ENCODE results near the gene RPRD2.
"Not testable (repeated sequence)": the region's sequence is repeated elsewhere in the genome, so short reads cannot be mapped to it uniquely, and the experiment has no call there.

The RPRD2 gene

DNA sequence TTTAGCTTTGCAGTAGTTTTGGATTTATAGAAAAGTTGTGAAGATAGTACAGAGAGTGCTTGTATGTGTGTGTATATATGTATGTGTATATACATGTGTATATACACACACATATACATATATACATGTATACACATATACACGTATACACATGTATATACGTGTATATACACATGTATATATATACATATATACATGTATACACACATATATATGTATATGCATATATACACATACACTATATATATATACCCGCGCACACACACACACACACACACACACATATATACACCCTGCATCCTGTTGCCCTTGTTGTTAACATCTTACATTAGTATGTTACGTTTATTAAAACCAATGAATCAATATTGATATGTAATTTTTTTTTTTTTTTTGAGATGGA is 24.3 kb downstream of the RPRD2 start:
- H3K36me3 ChIP-seq (ENCODE audit: control insufficient read depth in 4 of 4, insufficient read depth in 4 of 4, low read length in 3 of 4): peaks cover 0 to 2% (median 0%) of the 10 kb centered on the region in 4 experiments
- H3K4me1 ChIP-seq (ENCODE audit: control extremely low read depth in 1 of 4, control insufficient read depth in 4 of 4, insufficient read depth in 4 of 4, low read length in 3 of 4): peaks cover 0 to 5% (median 1%) of the 10 kb centered on the region in 4 experiments
- ChIA-PET POLR2A (interaction anchor here (0.6 kb wide), 1 partner anchor 16 kb away, joined by 3 read pairs; no protein-coding TSS in a partner anchor), CTCF (interaction anchor here (2.1 kb wide), 1 partner anchor 17 kb away, joined by 6 read pairs; no protein-coding TSS in a partner anchor)
- no peaks in the 10 kb centered on the region for H3K27me3 ChIP-seq (replicated peaks in 2 of 5; ENCODE audit: control insufficient read depth in 4 of 5, insufficient read depth in 5 of 5, low read length in 4 of 5)
- no peak overlapping the region for H3K4me3 ChIP-seq (ENCODE audit: control insufficient read depth in 1 of 7, extremely low read depth in 1 of 7, insufficient read depth in 4 of 7, low read depth in 2 of 7, low read length in 6 of 7)
- DNase-seq: no peak
- no CpG with 5 or more reads among the region's 5 CpGs for WGBS (ENCODE audit: insufficient coverage)
- no peak overlapping the region for H3K27ac ChIP-seq (ENCODE audit: insufficient read depth in 1 of 2, low read depth in 1 of 2, low read length in 2 of 2, poor library complexity in 1 of 2, severe bottlenecking in 2 of 2)
- no peaks in the 10 kb centered on the region for H3K9me3 ChIP-seq (ENCODE audit: control extremely low read depth in 1 of 5, control insufficient read depth in 4 of 5, insufficient read depth in 2 of 5, low read depth in 1 of 5, low read length in 4 of 5)

DNA sequence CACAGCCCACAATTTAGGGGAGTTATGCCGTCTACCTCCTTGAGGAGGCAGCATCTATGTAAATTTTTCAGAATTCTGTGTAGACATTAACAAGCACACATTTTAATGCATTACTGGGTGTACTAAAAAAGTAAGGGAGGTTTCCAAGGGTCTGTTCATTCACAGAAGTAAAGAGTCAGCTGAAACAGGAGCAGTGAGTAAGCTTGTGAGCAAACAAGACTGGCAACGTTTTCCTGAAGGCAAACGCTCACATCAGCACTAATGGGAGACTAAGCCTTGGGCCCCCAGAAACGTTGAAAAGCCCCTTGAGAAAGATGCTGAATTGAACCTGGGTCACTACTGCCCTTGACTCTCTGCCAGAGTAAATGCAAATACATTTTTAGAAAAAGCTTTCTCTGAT is 25.7 kb downstream of the RPRD2 start:
- ChIA-PET POLR2A (no interaction called here), CTCF (interaction anchor here (1.0 to 2.1 kb wide), 2 partner anchors 15 to 18 kb away, joined by 3 to 6 read pairs; no protein-coding TSS in a partner anchor)
- Histone ChIP-seq H3K36me3 (ENCODE audit: control insufficient read depth in 4 of 4, insufficient read depth in 4 of 4, low read length in 3 of 4) (peaks cover 0 to 4% (median 0%) of the 10 kb centered on the region in 4 experiments), H3K9me3 (ENCODE audit: control extremely low read depth in 1 of 5, control insufficient read depth in 4 of 5, insufficient read depth in 2 of 5, low read depth in 1 of 5, low read length in 4 of 5) (no peaks in the 10 kb centered on the region), H3K27me3 (replicated peaks in 2 of 5; ENCODE audit: control insufficient read depth in 4 of 5, insufficient read depth in 5 of 5, low read length in 4 of 5) (no peaks in the 10 kb centered on the region), H3K4me1 (ENCODE audit: control extremely low read depth in 1 of 4, control insufficient read depth in 4 of 4, insufficient read depth in 4 of 4, low read length in 3 of 4) (peaks cover 0 to 5% (median 1%) of the 10 kb centered on the region in 4 experiments), H3K4me3 (ENCODE audit: control insufficient read depth in 1 of 7, extremely low read depth in 1 of 7, insufficient read depth in 4 of 7, low read depth in 2 of 7, low read length in 6 of 7) (no peak overlapping the region), H3K27ac (ENCODE audit: insufficient read depth in 1 of 2, low read depth in 1 of 2, low read length in 2 of 2, poor library complexity in 1 of 2, severe bottlenecking in 2 of 2) (no peak overlapping the region)
- 96% methylated on average over 3 of the region's 4 CpGs for WGBS (ENCODE audit: insufficient coverage)
- no peak for DNase-seq

DNA sequence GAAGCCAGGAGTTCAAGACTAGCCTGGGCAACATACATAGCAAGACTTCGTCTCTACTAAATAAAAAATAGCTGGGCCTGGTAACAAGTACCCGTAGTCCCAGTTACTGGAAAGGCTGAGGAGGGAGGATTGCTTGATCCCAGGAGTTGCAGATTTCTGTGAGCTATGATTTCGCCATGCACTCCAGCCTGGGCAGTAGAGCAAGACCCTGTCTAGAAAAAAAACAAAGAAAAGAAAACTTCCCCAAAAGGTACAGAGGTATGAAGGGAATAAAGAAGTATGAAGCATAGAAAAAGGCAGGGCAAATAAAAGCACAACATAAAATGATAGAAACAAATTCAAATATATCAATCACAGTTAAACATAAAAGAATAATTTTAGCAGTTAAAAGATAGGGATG is 28.7 kb downstream of the RPRD2 start:
- Histone ChIP-seq H3K27me3 (replicated peaks in 2 of 5; ENCODE audit: control insufficient read depth in 4 of 5, insufficient read depth in 5 of 5, low read length in 4 of 5) (no peaks in the 10 kb centered on the region), H3K9me3 (ENCODE audit: control extremely low read depth in 1 of 5, control insufficient read depth in 4 of 5, insufficient read depth in 2 of 5, low read depth in 1 of 5, low read length in 4 of 5) (no peaks in the 10 kb centered on the region), H3K36me3 (ENCODE audit: control insufficient read depth in 4 of 4, insufficient read depth in 4 of 4, low read length in 3 of 4) (peaks cover 0 to 4% (median 0%) of the 10 kb centered on the region in 4 experiments), H3K27ac (ENCODE audit: insufficient read depth in 1 of 2, low read depth in 1 of 2, low read length in 2 of 2, poor library complexity in 1 of 2, severe bottlenecking in 2 of 2) (no peak overlapping the region), H3K4me3 (ENCODE audit: control insufficient read depth in 1 of 7, extremely low read depth in 1 of 7, insufficient read depth in 4 of 7, low read depth in 2 of 7, low read length in 6 of 7) (no peak overlapping the region), H3K4me1 (ENCODE audit: control extremely low read depth in 1 of 4, control insufficient read depth in 4 of 4, insufficient read depth in 4 of 4, low read length in 3 of 4) (no peaks in the 10 kb centered on the region)
- CTCF ChIA-PET: interaction anchor here (0.6 to 1.2 kb wide), 3 partner anchors 23 to 47 kb away, joined by 3 to 4 read pairs (median 3); no protein-coding TSS in a partner anchor
- 100% methylated on average over 1 of the region's 3 CpGs for WGBS (ENCODE audit: insufficient coverage)
- POLR2A ChIA-PET: interaction anchor here (0.5 kb wide), 1 partner anchor 29 kb away, joined by 4 read pairs; no protein-coding TSS in a partner anchor
- no peak for DNase-seq

DNA sequence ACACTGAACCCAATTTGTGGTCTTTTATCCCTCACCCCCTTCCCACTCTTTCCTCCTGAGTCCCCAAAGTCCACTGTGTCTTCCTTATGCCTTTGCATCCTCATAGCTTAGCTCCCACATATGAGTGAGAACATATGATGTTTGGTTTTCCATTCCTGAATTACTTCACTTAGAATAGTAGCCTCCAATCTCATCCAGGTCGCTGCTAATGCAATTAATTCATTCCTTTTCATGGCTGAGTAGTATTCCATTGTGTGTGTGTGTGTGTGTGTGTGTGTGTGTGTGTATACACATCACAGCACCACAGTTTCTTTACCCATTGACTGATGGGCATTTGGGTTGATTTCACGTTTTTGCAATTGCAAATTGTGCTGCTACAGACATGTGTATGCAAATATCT is 31.2 kb downstream of the RPRD2 start:
- H3K36me3 ChIP-seq (ENCODE audit: control insufficient read depth in 4 of 4, insufficient read depth in 4 of 4, low read length in 3 of 4); H3K4me1 ChIP-seq (ENCODE audit: control extremely low read depth in 1 of 4, control insufficient read depth in 4 of 4, insufficient read depth in 4 of 4, low read length in 3 of 4); H3K27me3 ChIP-seq (replicated peaks in 2 of 5; ENCODE audit: control insufficient read depth in 4 of 5, insufficient read depth in 5 of 5, low read length in 4 of 5); H3K9me3 ChIP-seq (ENCODE audit: control extremely low read depth in 1 of 5, control insufficient read depth in 4 of 5, insufficient read depth in 2 of 5, low read depth in 1 of 5, low read length in 4 of 5); H3K4me3 ChIP-seq (ENCODE audit: control insufficient read depth in 1 of 7, extremely low read depth in 1 of 7, insufficient read depth in 4 of 7, low read depth in 2 of 7, low read length in 6 of 7); H3K27ac ChIP-seq (ENCODE audit: insufficient read depth in 1 of 2, low read depth in 1 of 2, low read length in 2 of 2, poor library complexity in 1 of 2, severe bottlenecking in 2 of 2); POLR2A ChIA-PET; DNase-seq: not testable (repeated sequence)
- CTCF ChIA-PET: interaction anchor here (0.6 kb wide), 1 partner anchor 9 kb away, joined by 3 read pairs; no protein-coding TSS in a partner anchor
- no CpG with 5 or more reads among the region's 2 CpGs for WGBS (ENCODE audit: insufficient coverage)

DNA sequence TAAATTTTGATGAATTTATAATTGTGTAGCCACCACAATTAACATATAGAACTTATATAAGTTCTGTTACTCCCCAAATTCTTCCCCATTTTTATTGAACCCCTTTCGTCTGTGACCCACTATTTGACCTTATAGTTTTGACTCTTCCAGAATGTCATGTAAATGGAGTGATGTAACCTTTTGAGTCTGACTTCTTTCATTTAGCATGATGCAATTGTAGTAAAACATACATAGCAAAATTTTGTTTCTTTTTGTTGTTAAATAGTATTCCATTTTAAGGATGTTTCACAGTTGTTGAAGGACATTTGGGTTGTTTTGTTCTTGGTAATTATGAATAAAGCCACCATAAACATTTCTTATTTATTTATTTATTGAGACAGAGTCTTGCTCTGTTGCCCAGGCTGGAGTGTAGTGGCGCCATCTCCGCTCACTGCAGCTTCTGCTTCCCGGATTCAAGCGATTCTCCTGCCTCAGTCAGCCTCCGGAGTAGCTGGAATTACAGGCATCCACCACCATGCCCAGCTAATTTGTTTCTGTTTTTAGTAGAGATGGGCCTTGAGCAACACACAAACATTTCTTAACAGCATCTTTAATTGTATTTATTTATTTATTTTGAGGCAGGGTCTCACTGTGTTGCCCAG is 33.6 kb downstream of the RPRD2 start:
- Histone ChIP-seq H3K9me3 (ENCODE audit: control extremely low read depth in 1 of 5, control insufficient read depth in 4 of 5, insufficient read depth in 2 of 5, low read depth in 1 of 5, low read length in 4 of 5) (no peaks in the 10 kb centered on the region), H3K4me3 (ENCODE audit: control insufficient read depth in 1 of 7, extremely low read depth in 1 of 7, insufficient read depth in 4 of 7, low read depth in 2 of 7, low read length in 6 of 7) (no peak overlapping the region), H3K4me1 (ENCODE audit: control extremely low read depth in 1 of 4, control insufficient read depth in 4 of 4, insufficient read depth in 4 of 4, low read length in 3 of 4) (no peaks in the 10 kb centered on the region), H3K27ac (ENCODE audit: insufficient read depth in 1 of 2, low read depth in 1 of 2, low read length in 2 of 2, poor library complexity in 1 of 2, severe bottlenecking in 2 of 2) (no peak overlapping the region), H3K36me3 (ENCODE audit: control insufficient read depth in 4 of 4, insufficient read depth in 4 of 4, low read length in 3 of 4) (peaks cover 0 to 8% (median 2%) of the 10 kb centered on the region in 4 experiments), H3K27me3 (replicated peaks in 2 of 5; ENCODE audit: control insufficient read depth in 4 of 5, insufficient read depth in 5 of 5, low read length in 4 of 5) (no peaks in the 10 kb centered on the region)
- no peak for DNase-seq
- ChIA-PET CTCF (no interaction called here), POLR2A (no interaction called here)
- no CpG with 5 or more reads among the region's 6 CpGs for WGBS (ENCODE audit: insufficient coverage)

DNA sequence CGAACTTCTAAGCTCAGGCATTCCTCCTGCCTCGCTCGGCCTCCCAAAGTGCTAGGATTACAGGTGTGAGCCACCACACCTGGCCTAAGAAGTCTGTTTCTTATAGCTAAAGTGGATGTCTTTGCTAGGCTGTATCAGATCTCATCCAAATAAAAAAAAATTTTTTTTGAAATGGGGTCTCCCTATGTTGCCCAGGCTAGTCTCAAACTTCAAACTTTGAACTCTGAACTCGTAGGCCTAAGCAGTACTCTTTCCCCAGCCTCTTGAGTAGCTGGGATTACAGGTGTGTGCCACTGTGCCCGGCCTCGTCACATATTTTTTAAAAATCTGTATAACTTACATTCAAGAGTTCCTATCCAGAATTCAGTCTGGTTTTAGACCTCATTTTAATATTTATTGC is 40.5 kb downstream of the RPRD2 start:
- no peak for DNase-seq
- Histone ChIP-seq H3K27ac (ENCODE audit: insufficient read depth in 1 of 2, low read depth in 1 of 2, low read length in 2 of 2, poor library complexity in 1 of 2, severe bottlenecking in 2 of 2) (no peak overlapping the region), H3K4me3 (ENCODE audit: control insufficient read depth in 1 of 7, extremely low read depth in 1 of 7, insufficient read depth in 4 of 7, low read depth in 2 of 7, low read length in 6 of 7) (no peak overlapping the region), H3K36me3 (ENCODE audit: control insufficient read depth in 4 of 4, insufficient read depth in 4 of 4, low read length in 3 of 4) (peaks cover 0 to 8% (median 0%) of the 10 kb centered on the region in 4 experiments), H3K9me3 (ENCODE audit: control extremely low read depth in 1 of 5, control insufficient read depth in 4 of 5, insufficient read depth in 2 of 5, low read depth in 1 of 5, low read length in 4 of 5) (no peaks in the 10 kb centered on the region), H3K27me3 (replicated peaks in 2 of 5; ENCODE audit: control insufficient read depth in 4 of 5, insufficient read depth in 5 of 5, low read length in 4 of 5) (no peaks in the 10 kb centered on the region), H3K4me1 (ENCODE audit: control extremely low read depth in 1 of 4, control insufficient read depth in 4 of 4, insufficient read depth in 4 of 4, low read length in 3 of 4) (no peaks in the 10 kb centered on the region)
- ChIA-PET POLR2A (no interaction called here), CTCF (interaction anchor here (0.6 to 1.1 kb wide), 2 partner anchors 9 to 13 kb away, joined by 3 to 4 read pairs; no protein-coding TSS in a partner anchor)
- WGBS (ENCODE audit: insufficient coverage): 90% methylated on average over 4 of the region's 6 CpGs

DNA sequence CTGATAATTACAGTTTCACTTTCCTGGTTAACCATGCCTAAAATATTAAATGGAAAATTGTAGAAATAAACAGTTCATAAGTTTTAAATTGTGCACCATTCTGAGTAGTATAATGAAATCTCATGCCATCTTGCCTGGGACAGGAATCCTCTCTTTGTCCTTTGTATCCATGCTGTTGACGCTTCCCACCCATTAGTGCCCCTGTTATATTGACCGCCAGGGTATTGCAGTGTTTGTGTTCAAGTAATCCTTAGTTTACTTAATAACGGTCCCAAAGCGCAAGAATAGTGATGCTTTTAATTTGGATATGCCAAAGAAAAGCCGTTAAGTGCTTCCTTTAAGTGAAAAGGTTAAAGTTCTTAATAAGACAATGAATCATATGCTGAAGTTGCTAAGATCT is 41.7 kb downstream of the RPRD2 start:
- Histone ChIP-seq H3K27me3 (replicated peaks in 2 of 5; ENCODE audit: control insufficient read depth in 4 of 5, insufficient read depth in 5 of 5, low read length in 4 of 5) (no peaks in the 10 kb centered on the region), H3K4me3 (ENCODE audit: control insufficient read depth in 1 of 7, extremely low read depth in 1 of 7, insufficient read depth in 4 of 7, low read depth in 2 of 7, low read length in 6 of 7) (no peak overlapping the region), H3K4me1 (ENCODE audit: control extremely low read depth in 1 of 4, control insufficient read depth in 4 of 4, insufficient read depth in 4 of 4, low read length in 3 of 4) (no peaks in the 10 kb centered on the region), H3K9me3 (ENCODE audit: control extremely low read depth in 1 of 5, control insufficient read depth in 4 of 5, insufficient read depth in 2 of 5, low read depth in 1 of 5, low read length in 4 of 5) (no peaks in the 10 kb centered on the region), H3K27ac (ENCODE audit: insufficient read depth in 1 of 2, low read depth in 1 of 2, low read length in 2 of 2, poor library complexity in 1 of 2, severe bottlenecking in 2 of 2) (no peak overlapping the region), H3K36me3 (ENCODE audit: control insufficient read depth in 4 of 4, insufficient read depth in 4 of 4, low read length in 3 of 4) (no peaks in the 10 kb centered on the region)
- POLR2A ChIA-PET: no interaction called here
- CTCF ChIA-PET: no interaction called here
- DNase-seq: no peak
- 100% methylated on average over 5 of the region's 5 CpGs for WGBS (ENCODE audit: insufficient coverage)

Measured in common myeloid progenitor, CD34-positive (primary cell).